HG02852 (cell line): ENCODE measurements around the gene LHCGR.

ENCODE experiments used
- ATAC-seq: cut with Tn5 transposase; IDR thresholded peaks from one replicate; pipeline ENCODE4 v1.9.1; 2021; ENCODE audit warnings: mild to moderate bottlenecking, moderate library complexity; ENCODE audit not compliant: unreplicated experiment

Gene LHCGR

DNA sequence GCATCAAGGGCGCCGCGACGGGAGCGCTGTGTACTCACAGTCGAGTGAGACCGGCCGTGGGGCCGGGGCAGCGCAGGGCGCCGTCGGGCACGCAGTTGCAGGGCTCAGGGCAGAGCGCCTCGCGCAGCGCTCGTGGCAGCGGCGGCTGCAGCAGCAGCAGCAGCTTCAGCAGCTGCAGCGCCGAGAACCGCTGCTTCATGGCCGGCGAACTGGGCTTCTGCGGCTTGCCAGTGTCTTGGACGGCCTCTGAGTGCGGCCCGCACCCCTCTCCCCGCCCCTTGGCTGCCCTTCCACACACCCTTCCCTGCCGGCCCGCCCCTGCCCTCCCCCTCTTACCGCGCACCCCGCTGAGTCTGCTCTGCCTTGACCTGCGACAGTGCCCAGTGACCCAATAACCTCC is at the start of gene LHCGR:
Gene LHCGR (minus strand): TSS at position 252 of the 400 bp plus-strand sequence. CDS start 53 bp downstream, at position 199.
- ATAC-seq = no peak

GRCh38 chr2:48799601-48800000 is 44.1 kb upstream of the LHCGR start:
- no peak for ATAC-seq

GRCh38 chr2:48795065-48795464 is 39.5 kb upstream of the LHCGR start:
- no peak for ATAC-seq

DNA sequence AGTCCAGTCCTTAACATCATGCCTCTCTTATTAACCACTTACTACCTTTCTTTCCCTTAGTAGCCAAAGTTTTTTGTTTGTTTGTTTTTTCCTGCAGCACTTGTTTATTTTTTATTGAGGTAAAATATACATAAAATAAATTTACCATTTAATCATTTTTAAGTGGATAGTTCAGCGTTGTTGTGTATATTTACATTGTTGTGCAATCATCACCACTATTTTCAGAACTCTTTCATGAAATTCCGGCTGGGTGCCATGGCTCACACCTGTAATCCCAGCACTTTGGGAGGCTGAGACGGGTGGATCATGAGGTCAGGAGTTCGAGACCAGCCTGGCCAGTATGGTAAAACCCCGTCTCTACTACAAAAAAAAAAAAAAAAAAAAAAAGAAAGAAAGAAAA is 38.1 kb upstream of the LHCGR start:
- ATAC-seq = no peak

DNA sequence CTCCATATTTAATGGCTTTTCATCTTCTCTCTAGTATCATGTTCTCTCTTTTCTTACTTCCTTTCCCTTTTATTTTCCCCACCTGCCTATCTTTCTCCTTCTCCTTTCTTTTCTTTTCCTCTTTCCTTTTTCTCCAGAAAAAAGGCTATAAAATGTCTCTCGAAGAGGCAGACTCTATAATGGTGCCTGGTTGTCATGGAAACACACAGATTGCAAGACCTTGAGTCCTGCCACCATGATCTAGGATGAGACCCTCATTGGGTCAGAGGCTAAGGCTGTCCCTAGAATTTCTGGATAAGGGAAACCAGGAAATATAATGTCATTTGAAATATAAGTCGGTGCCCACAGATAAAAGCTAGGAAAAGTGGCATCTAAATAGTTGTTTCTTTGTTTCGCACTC is 36.5 kb upstream of the LHCGR start:
- ATAC-seq = no peak

DNA sequence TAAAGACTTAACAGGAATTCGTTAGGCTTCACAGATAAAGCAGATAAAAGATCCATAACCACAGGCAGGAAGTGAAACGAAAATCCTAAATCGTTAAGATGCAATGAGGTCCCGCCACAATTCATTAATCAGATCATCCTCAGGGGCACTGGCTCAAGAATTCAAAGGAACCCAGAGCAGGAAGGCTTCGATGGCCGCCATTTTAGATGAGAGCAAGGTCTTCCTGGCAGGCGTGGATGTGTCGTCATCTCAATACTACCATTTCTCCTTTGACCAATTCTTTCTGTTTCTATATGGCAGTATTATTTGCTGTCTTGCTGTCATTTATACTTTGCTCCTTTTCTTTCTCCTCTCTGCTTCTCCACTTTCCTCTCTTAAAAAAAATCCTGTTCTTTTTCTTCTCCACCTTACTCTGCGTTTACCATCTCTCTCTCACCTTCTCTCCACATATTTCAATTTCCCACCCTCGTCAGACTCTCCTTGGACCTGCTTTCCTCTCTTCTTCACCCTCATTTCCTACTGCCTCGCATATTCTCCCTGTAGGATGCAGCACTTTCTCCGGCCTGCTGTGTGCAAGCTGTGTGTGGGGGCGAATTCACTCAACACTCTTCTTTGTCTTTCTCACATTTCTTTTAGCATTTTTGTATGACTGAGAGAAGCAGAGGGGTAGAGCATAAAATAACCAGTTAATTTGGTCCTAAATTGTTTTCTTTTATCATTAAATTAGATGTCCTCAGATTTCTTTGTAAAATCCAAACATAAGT is 35.1 kb upstream of the LHCGR start:
- ATAC-seq = no peak

DNA sequence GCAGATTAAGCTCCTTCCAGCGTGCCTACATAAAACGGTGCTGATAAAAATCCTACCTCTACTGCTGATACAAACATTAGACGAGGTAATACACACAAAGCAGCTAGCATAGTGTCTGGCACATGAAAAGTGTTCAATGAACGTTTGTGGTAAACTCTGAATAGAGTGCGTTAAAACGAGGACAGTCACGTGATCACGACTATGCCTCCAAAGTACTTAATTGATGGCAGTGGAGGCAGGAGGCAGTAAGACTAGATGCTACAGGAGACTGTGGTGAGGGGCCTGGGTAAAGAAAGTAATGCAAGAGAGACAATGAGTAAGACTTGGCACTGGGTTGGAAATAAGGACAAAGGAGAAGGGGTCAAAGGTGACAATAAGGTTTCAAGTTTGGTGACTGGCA is 32.1 kb upstream of the LHCGR start:
- ATAC-seq = no peak

DNA sequence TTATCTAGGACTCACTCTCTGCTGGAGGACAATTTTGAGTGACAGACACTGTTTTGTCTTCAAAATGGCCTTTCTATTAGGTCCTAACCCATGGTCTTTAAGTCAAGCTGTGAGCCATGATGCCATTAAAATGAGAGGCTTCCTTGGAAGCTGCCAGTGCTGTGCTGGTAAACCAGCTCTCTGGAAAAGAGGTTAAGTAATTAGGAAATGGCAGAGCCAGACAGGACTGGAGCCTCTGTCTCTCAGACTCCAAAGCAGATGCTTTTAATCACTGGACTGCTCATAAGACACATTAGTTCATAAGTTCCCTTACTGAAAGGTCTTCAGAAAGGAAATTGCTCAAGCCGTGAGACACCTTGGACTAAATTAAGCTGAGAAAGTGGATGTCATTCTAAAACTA is 25.8 kb upstream of the LHCGR start:
- no peak for ATAC-seq

DNA sequence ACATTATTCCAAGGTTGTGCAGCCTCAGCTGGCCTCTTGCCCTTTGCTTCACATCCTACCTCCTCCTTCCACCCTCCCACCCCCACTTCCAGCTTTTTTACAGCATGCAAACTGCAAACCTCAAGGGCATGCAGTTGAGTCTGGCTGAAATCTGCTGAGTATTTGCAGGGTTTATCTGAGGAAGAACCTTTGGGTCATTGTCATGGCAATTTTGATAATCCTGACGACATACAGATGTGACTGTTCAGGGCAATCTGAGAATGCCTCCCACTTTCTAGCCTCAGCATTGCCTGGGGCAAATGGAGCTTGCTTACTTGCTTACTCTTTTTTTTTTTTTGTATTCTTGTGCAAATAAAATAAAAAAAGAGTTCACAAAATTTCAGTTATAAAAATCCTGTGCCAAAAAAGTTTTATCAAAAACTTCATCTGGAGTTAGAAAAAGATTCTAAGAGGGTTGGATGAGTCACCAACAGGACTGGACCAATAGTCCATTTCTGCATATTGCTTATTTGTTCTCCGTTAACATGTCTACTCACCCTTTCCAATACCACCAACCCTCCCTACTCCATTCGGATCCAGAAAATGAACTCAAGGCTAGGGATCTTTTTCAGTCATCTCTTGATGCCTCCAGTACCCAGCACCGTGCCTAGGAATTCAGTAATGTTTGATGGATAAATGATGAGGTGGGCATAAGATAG is 23.6 kb upstream of the LHCGR start:
- no peak for ATAC-seq

DNA sequence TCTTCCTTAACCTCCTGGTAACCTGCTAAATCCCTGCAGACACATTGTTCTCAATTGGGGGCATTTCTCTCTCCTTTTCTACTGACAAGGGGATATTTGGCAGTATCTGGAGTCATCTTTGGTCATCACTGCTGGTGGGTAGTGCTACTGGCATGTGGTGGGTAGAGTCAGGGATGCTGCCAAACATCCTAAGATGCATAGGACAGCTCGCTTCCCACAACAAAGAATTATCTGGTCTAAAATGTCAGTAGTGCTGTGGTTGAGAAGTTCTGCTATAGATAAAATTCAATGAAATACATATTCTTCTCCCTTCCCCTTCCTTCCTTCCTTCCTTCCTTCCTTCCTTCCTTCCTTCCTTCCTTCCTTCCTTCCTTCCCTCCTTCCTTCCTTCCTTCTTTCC is 18.7 kb upstream of the LHCGR start:
- ATAC-seq = no peak

GRCh38 chr2:48771241-48772014 is 15.9 kb upstream of the LHCGR start:
- ATAC-seq = no peak

- no peak for ATAC-seq
These were observed 14.7 kb upstream of the LHCGR start for GRCh38 chr2:48770181-48770580.

DNA sequence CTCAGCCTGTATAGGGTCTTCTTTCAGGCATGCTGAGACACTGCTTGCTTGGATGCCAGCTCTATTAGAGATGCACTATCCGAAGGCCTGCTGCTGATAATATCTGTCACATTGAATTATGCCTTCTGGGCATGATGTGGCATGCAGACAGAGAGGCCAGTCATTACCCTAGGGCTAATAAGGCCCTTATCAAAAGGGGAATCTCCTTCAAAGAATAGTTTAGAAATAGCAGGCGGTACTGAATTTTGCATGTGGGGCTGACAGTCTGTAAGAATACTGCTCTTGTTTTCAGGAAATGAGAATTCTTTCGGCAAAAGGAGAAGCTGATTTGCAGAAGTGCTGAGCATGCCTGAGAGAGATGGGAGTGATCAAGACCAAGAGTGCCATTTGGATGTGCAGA is 13.1 kb upstream of the LHCGR start:
- ATAC-seq = no peak

- ATAC-seq = no peak
These were observed 11.8 kb upstream of the LHCGR start for GRCh38 chr2:48767330-48767729.

GRCh38 chr2:48760826-48761225 is 5.3 kb upstream of the LHCGR start:
- no peak for ATAC-seq

DNA sequence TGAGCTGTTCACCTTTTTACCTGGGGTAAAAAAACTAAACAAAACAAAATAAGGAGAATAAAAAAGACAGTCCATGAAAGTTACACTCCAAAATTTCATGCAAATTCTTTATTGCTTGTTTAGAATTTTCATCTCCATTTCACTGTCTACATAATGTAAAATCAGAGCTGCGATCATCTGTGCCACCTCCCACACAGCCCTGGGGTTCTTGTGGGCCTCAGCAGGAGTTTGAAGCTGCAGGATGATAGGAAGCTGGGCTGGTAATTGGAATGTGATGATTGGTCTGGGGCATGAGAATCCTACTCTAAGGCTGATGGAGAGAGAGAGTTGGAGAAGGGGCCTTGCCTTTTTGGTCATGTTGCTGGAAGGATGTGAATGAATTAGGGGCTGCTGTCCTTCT is 4.2 kb upstream of the LHCGR start:
- ATAC-seq = no peak

- no peak for ATAC-seq
These were observed 765 bp upstream of the LHCGR start for GRCh38 chr2:48756289-48756688.

GRCh38 chr2:48754874-48755273 is 650 bp downstream of the LHCGR start:
- no peak for ATAC-seq

DNA sequence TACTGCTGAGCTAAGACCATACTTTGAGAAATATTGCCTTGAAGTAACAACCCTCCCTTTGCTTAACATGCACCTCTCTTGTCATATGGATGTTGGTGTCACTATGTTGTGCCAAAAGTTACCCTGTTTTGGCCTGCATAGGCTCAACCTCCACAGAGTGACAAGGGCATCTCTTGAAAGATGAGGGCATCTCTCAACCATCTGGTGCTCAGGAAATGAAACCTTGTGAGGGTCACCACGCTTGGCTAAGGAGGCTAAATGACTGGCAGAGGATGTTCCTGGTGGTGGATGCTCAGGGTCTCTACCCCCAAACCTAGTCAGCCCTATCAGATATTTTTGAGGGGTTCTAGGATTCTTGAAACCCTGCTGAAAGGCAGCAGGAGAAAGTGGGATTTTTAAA is 2.3 kb downstream of the LHCGR start:
- ATAC-seq = no peak

DNA sequence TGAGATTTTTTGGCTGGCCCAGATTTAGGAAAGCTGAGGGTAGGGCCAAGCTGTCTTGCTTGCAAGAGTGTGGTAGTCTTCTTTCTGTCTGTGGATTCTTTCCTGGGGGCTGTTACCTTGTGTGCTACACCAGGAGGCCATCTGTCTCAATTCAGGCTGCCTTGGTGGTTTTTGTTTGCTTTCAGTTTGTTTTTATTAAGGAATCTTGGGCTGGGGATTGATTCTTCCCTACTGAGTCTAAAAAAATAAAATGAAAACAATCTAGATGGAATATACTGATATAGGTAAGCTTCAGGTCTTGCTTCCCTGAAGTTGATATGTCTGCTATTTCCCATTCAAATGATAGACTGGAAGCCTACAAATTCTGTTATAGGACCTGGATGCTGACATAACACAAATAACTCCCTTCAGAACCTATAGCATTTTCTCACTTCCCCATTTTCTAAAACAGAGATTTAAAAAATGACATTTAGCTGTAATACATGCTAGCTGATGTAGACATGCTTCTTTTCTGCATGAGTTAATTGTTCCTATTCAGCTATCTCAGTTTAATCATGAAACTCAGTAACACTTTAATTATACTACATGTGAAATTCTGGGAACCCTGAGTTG is 5.3 kb downstream of the LHCGR start:
- peak; percentile 76 for ATAC-seq
